Loucy (cell line): ENCODE measurements around the gene HADHA.

Experiments used
- H2AFZ ChIP-seq: fragments of 200-600 bp; sonication (generic); 2 replicates; pipeline ENCODE4 v1.6.0; 2016; ENCODE audit warnings: antibody characterized with exemption, mild to moderate bottlenecking, low read length, moderate library complexity
- H3F3A ChIP-seq: fragments of 200-600 bp; 2 replicates; pipeline ENCODE4 v1.6.0; 2016; ENCODE audit warnings: antibody characterized with exemption, low read depth, mild to moderate bottlenecking
- H3K27me3 ChIP-seq: fragments of 200-600 bp; sonication (generic); 2 replicates; pipeline ENCODE4 v1.6.1; 2014; ENCODE audit warnings: low read length, mild to moderate bottlenecking; ENCODE audit not compliant: insufficient read depth, poor library complexity, severe bottlenecking
- H3K36me3 ChIP-seq: fragments of 200-600 bp; sonication (generic); 2 replicates; pipeline ENCODE4 v1.6.1; 2016; ENCODE audit warnings: low read length; ENCODE audit not compliant: insufficient read depth
- H3K4me1 ChIP-seq: fragments of 200-600 bp; sonication (generic); 2 replicates; pipeline ENCODE4 v1.5.1; 2014; ENCODE audit warnings: low read length, mild to moderate bottlenecking; ENCODE audit not compliant: insufficient read depth, poor library complexity, severe bottlenecking
- H3K4me2 ChIP-seq: fragments of 200-600 bp; sonication (generic); 2 replicates; pipeline ENCODE4 v1.6.0; 2014; ENCODE audit warnings: antibody characterized with exemption, low read length, low read depth, mild to moderate bottlenecking; ENCODE audit not compliant: poor library complexity, severe bottlenecking
- H3K4me3 ChIP-seq: fragments of 200-600 bp; sonication (generic); 2 replicates; pipeline ENCODE4 v1.5.1; 2014; ENCODE audit warnings: low read length, mild to moderate bottlenecking, mixed read lengths; ENCODE audit not compliant: poor library complexity, severe bottlenecking
- H3K79me2 ChIP-seq: fragments of 200-600 bp; sonication (generic); 2 replicates; pipeline ENCODE4 v1.6.1; 2014; ENCODE audit warnings: low read length; ENCODE audit not compliant: insufficient read depth
- H3K9ac ChIP-seq: fragments of 200-600 bp; sonication (generic); 2 replicates; pipeline ENCODE4 v1.6.0; 2014; ENCODE audit warnings: mild to moderate bottlenecking, low read depth, low read length, moderate library complexity; ENCODE audit not compliant: poor library complexity, severe bottlenecking
- H3K9me2 ChIP-seq: fragments of 200-600 bp; sonication (generic); replicated peaks from 2 replicates; pipeline ENCODE4 v1.6.1; 2016; ENCODE audit warnings: low read depth, low read length, mixed read lengths
- H3K9me3 ChIP-seq: fragments of 200-600 bp; sonication (generic); 2 replicates; pipeline ENCODE4 v1.6.1; 2014; ENCODE audit warnings: mild to moderate bottlenecking, antibody characterized with exemption, low read length, low read depth; ENCODE audit not compliant: insufficient read depth
- H4K20me1 ChIP-seq: fragments of 200-600 bp; sonication (generic); 2 replicates; pipeline ENCODE4 v1.6.0; 2014; ENCODE audit warnings: antibody characterized with exemption, low read length, mild to moderate bottlenecking; ENCODE audit not compliant: insufficient read depth, poor library complexity, severe bottlenecking
- EZH2phosphoT487 ChIP-seq: fragments of 200-600 bp; IDR thresholded peaks from 2 replicates; pipeline ENCODE4 v1.6.1; 2018; ENCODE audit warnings: antibody characterized with exemption, mild to moderate bottlenecking, moderate library complexity, borderline replicate concordance
- TF ChIP-seq, protein P1 (sequence below): fragments of 200-600 bp; sonication (generic); conservative IDR thresholded peaks from 2 replicates; pipeline ENCODE4 v1.5.1; 2014; ENCODE audit warnings: mild to moderate bottlenecking, antibody characterized with exemption, low read length

HADHA gene

DNA sequence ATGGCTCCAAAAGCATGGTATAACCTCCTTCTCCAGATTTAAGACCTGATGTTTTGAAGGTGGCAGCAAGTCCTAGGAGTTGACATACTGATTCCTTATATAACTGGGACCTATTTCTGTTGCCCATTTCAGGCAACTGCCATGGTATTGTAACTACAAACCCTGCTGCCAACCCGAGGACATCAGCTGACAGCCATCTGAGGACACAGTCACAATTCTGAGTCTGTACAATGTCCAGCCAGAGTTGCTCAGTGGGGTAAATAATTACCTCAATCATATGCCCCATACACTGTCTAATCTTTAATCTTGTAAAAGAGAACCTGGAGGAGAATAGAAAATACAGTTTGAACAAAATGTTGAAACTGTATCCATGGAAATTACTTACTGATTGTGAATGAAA, 80.2 kb downstream of the HADHA start:
- H4K20me1 ChIP-seq: no peaks in the 10 kb centered on the region
- no peak overlapping the region for H3K9ac ChIP-seq
- no peaks in the 10 kb centered on the region for H3K79me2 ChIP-seq
- H3K36me3 ChIP-seq: no peaks in the 10 kb centered on the region
- no peaks in the 10 kb centered on the region for H3K4me1 ChIP-seq
- no peaks in the 10 kb centered on the region for H3F3A ChIP-seq
- no peak overlapping the region for H3K4me2 ChIP-seq
- H3K9me3 ChIP-seq: no peaks in the 10 kb centered on the region
- H3K4me3 ChIP-seq: no peak overlapping the region
- H3K9me2 ChIP-seq: no peaks in the 10 kb centered on the region
- H3K27me3 ChIP-seq: no peaks in the 10 kb centered on the region
- TF ChIP-seq, protein P1, sequence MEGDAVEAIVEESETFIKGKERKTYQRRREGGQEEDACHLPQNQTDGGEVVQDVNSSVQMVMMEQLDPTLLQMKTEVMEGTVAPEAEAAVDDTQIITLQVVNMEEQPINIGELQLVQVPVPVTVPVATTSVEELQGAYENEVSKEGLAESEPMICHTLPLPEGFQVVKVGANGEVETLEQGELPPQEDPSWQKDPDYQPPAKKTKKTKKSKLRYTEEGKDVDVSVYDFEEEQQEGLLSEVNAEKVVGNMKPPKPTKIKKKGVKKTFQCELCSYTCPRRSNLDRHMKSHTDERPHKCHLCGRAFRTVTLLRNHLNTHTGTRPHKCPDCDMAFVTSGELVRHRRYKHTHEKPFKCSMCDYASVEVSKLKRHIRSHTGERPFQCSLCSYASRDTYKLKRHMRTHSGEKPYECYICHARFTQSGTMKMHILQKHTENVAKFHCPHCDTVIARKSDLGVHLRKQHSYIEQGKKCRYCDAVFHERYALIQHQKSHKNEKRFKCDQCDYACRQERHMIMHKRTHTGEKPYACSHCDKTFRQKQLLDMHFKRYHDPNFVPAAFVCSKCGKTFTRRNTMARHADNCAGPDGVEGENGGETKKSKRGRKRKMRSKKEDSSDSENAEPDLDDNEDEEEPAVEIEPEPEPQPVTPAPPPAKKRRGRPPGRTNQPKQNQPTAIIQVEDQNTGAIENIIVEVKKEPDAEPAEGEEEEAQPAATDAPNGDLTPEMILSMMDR: no peak
- H2AFZ ChIP-seq: no peak overlapping the region

DNA sequence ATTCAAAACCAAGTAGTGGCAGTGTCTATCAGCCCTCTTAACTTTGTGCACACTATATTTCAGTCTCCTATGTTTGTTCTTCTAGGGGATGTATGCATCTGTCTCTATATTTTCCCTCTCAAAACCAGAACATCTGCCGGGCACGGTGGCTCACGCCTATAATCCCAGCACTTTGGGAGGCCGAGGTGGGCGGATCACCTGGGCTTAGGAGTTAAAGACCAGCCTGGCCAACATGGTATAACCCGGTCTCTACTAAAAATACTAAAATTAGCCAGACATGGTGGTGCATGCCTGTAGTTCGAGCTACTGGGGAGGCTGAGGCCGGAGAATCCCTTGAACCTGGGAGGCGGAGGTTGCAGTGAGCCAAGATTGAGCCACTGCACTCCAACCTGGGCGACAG, 81.5 kb downstream of the HADHA start:
- no peaks in the 10 kb centered on the region for H4K20me1 ChIP-seq
- H3K9me3 ChIP-seq: no peaks in the 10 kb centered on the region
- no peak overlapping the region for H3K9ac ChIP-seq
- TF ChIP-seq, protein P1: no peak
- TF ChIP-seq EZH2phosphoT487: no peak
- no peaks in the 10 kb centered on the region for H3K4me1 ChIP-seq
- H3K9me2 ChIP-seq: no peaks in the 10 kb centered on the region
- no peaks in the 10 kb centered on the region for H3F3A ChIP-seq
- no peaks in the 10 kb centered on the region for H3K79me2 ChIP-seq
- H3K36me3 ChIP-seq: no peaks in the 10 kb centered on the region
- H3K27me3 ChIP-seq: no peaks in the 10 kb centered on the region
- no peak overlapping the region for H2AFZ ChIP-seq
- H3K4me3 ChIP-seq: no peak overlapping the region
- H3K4me2 ChIP-seq: no peak overlapping the region

DNA sequence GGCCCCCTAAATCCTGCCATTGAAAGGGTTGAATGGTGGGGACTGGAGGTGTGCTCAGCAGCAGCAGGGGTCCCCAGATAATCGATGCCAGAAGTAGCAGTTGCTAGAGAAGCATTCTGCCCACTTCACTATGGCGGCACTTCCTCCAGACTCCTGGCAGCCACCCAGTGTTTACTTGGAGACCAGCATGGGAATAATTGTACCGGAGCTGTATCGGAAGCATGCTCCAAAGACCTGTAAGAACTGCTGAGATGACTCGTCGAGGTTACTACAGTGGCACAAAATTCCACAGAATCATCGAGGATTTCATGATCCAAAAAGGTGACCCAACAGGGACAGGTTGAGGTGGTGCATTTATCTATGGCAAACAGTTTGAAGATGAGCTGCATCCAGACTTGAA, 82.5 kb downstream of the HADHA start:
- H3K9me3 ChIP-seq: no peaks in the 10 kb centered on the region

More for the DNA sequence above, 82.5 kb downstream of the HADHA start:
- Histone ChIP-seq H3F3A (no peaks in the 10 kb centered on the region), H3K4me2 (no peak overlapping the region), H3K4me3 (no peak overlapping the region), H4K20me1 (no peaks in the 10 kb centered on the region), H3K27me3 (no peaks in the 10 kb centered on the region), H3K36me3 (no peaks in the 10 kb centered on the region), H3K4me1 (no peaks in the 10 kb centered on the region), H3K9ac (no peak overlapping the region), H3K9me2 (no peaks in the 10 kb centered on the region), H3K79me2 (no peaks in the 10 kb centered on the region), H2AFZ (no peak overlapping the region)
- TF ChIP-seq, protein P1: no peak
- no peak for TF ChIP-seq EZH2phosphoT487
